HG02642 (cell line): ENCODE data around the gene FASTK.
A peak's percentile ranks its signal among the peaks of the same experiment; 100 is the strongest.

Source experiments
- ATAC-seq: cut with Tn5 transposase; IDR thresholded peaks from one replicate; pipeline ENCODE4 v1.9.1; 2021; ENCODE audit warnings: mild to moderate bottlenecking; ENCODE audit not compliant: unreplicated experiment, poor library complexity

The FASTK gene

DNA sequence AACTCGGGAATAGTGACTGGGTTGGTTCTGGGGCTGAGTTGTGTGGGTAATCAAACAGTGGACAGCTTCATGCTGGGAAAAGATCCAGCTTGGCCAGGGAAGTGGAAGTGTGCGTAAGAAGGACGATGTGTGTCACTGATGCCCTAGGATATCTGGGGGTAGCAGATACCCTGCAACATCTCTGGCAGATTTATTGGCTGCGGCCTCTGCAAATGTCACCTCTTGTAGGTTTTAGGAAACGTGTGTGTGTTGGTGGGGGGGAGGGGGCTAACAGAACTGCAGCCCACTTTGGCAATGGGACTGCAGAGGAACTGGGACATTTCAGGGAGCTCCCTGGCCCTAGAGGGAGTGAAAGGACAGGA, 4.7 kb upstream of the FASTK start:
- ATAC-seq = no peak

DNA sequence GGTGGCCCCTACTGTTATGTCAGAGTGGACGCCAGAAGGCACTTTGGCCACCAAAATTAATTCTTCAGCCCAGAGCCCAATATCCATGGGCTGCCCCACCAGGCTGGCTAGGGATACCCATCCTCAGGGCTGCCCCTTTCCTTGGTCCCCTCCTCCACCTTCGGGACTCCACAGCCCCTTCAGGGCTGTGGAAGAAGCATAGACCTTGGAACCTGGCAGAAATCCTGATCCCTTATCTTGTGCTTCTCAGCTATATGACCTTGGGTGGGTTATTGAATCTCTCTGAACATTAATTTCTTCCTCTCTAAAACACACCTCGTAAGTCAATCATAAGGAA, 3.2 kb upstream of the FASTK start:
- ATAC-seq = no peak

DNA sequence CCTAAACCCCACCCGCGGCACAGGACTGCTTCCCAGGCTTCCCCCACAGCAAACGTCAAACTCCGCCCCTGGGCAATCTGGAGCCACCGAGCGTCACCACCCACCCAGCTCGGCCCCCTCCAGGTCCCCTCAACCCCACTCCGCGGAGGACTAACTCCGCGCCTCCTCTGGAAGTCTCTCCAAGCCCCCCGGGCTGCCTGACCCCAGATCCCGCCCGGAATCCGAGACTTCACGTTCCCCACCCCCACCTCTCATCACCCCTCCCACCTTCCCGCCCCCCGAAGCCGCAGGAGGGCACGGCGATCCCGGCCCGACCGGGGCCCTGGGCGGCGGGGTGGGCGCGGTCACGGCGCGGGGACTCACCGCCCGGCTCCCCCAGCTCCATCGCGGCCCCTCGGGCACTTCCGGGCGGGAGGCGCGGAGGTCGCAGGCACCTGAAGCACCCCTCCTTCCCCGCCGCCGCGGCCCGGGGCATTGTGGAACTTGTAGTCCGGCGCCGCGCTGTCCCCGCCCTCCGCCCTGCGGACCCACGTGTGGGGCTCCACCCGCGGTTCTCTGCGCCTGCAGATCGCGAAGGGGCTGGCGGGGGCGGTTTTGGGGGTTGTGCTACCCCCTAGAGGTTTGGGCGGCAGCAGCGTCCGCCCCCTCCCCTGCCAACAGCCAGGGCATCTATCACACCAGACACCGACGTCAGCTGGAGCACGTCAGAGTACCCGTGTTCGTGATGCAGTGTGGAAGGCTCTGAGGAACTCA, 2.6 kb upstream of the FASTK start, which contains the start of gene TMUB1:
Gene TMUB1 (minus strand): TSS at position 423 of the 753 bp plus-strand sequence. CDS start 930 bp downstream, outside the sequence.
- ATAC-seq = peak; percentile 53

DNA sequence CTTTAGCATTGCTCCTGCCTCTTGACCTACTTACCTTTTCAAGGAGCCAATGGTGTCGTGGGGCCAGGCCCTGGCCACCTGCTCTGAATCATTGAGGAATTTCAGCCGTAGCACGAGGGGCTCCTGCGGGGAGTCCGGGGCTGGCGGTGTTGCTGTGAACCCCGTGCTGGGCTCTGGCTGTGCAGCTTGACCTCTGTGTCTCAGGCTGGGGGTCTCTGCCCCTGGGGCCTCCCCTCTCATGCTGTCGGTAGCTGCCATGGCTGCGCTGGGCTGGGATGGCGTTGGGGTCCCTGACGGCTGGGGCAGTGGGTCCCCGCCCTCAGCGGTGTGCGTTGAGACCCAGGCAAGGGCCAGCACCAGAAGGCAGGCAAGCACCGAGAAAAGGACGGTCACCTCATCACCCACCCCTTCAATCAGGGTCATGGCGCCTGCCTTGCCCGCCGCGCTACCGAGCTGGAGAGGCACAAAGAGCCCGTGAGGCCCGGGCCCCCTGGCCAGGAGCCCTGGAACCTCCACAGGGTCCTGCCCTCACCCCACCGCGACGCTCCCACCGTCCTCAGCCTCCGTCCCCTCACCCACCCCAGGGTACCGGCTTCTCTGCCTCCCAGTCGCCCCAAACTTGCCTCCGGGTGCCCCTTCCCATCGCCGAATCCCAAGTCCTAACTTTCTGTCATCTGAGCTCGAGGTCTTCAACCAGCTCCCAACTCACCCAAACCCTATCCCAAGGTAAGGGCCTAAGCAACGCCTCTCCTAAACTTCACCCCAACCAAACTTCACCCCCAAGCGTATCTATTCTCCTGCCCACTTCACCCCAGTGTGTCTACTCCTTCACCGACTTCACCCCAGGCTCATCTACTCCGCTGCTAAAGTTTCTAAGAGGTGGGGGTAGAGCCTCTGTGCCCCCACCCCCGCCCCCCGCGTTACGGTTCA, 1.8 kb upstream of the FASTK start:
- ATAC-seq = no peak

DNA sequence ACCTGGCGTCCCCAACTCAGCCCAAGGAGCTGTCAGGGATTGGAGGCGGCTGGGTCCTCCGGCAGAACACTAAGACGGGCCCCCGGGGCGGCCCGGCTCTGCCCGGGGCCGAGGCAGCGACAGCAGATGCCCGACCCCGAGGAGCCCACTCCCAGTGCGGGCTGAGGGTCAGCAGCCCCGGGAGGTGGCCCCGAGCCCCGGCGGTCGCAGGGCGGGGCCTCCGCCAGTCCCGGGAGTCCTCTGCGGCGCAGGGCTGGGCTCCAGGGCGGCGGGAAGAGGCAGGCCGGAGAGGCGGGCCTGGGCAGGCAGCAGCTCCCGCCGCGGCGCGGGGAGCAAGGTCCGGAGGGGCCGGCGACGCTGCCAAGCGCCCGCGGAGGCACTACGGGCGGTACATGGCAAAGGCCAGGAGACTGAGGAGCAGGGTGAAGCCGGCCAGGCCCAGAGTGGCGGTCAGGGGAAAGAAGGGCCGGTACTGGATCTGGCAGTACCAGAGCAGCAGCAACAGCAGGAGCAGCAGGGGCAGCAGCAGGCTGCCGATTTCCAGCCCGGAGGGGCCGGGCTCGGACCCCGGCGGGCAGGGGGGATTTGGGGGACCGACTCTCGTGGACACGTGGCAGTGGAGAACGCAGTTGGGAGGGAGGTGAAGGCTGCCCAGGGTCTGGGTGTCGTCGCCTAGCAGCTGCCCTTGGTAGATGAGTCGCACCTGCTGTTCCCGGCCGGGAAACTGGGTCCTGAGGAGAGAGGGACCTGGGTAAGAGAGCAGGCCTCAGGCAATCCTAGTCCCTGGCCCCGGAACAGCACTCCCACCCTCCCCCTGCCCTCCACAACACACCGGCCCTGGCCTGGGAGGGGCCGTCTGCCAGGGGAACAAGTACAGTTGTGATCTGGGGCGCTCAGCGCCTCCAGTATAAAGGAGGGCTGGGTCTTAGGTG, 827 bp upstream of the FASTK start:
- no peak for ATAC-seq

DNA sequence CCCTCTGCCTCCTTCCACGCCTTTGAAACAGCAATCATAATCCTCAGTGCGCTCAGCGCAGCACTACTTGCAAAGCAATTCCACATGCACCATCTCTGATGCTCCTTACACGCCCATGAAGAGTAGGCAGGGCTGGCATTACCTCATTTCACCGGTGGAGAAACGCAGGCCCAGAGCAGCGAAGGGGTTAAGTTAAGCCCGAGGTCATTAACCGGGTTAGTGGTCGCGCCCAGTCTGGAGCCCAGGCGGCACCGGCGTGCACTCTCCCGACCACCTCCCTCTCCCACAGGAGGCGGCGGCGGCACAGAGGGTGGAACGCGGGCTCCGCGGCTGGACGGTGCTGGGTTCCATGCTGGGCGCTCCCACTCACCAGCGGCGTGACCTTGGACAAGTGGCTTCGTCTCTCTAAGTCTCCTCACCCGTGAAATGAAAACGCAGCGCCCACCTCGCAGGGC, 515 bp downstream of the FASTK start:
- peak; percentile 1 for ATAC-seq

DNA sequence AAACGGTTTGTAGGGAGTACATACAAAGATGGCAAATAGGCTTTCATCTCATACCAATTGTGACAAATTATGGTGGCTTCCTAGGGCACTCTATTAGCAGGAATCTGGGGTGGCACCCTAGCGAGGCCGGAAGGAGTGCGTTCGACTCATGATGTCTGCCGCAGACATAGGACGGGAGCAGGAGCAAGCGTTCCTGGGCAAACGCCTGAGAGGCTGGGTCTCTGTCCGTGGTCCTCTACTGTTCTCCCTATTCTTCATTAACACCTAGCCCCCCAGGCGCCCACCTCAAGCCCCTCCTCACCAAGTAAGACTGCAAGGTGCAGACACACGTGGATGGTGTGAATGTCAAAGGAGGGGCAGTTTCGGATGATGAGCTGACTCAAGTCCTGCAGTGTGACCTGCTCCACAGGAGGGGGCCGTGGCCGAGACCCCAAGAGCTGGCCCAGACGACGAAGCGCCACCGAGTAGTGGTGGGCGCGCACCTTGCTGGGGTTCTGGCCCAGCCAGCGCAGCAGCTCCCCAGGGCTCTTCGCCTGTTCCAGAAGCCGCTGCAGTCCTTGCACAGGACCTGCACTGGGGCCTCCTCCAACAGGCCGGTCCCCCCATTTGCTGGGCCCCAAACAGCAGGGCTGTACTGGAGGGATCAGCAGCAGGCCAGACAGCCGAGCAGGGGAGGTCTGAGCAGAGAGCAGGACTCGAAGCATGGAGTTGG, 1.3 kb downstream of the FASTK start:
- no peak for ATAC-seq

DNA sequence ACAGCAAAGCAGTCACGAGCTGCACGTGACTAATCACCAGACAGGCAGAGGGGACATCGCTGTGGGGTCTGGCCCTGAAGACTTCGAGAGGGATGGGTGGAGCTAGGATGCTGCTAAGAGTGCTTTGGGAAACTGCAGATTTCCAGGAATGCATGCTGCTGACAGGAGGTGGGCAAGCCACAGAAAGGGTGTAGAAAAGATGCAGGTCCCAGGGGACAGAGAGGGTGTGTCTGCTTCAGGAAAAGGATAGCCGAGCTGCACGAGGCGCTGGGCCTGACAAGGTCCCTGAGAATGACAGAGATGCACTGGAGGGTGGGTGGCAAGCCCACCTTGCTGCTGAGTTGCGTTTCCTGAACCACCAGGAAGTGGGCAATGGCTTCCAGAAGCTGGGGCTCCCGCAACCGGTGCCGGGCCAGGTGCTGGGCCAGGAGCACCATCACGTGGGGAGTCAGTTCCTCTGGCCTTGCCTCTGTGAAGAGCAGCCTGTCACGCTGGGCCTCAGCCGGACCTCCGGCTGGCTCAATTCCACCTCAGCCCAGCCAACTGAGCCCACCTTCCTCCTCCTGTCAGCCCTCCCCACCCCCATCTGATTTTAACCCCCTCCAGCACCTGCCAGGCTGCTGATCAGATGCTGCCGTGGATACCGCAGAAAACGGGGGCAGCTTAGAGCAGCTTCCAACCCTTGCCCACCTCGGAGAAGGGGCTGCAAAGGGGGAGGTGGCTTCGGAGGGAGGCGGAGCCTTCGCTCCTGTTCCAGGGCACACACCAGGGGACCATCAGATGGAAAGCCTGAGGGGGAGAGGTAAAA, 2.2 kb downstream of the FASTK start:
- no peak for ATAC-seq

DNA sequence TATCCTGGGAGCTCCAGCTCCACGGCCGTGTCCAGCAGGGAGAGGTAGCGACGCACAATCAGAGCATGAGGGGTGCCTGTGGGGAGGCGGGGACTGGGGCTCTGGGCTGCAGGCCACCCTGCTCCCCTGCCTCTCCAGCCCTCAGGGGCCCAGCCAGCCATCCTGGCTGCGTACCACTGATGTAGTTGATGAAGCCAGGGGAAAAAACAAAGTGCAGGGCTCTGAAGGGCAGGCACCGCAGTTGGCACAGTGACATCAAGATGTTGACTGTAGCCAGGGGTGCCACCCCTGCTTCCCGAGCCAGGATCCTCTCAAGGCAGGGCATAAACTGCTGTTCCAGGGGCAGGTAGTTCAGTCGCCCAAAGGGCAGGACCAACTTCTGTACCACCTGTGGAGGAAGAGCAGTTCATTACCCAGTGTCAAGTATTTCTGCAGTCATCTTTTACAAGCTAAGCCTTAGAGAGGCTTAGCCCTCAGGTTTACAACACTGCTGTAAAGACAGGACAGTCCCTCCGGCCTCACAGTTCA, 2.8 kb downstream of the FASTK start:
- ATAC-seq = no peak

DNA sequence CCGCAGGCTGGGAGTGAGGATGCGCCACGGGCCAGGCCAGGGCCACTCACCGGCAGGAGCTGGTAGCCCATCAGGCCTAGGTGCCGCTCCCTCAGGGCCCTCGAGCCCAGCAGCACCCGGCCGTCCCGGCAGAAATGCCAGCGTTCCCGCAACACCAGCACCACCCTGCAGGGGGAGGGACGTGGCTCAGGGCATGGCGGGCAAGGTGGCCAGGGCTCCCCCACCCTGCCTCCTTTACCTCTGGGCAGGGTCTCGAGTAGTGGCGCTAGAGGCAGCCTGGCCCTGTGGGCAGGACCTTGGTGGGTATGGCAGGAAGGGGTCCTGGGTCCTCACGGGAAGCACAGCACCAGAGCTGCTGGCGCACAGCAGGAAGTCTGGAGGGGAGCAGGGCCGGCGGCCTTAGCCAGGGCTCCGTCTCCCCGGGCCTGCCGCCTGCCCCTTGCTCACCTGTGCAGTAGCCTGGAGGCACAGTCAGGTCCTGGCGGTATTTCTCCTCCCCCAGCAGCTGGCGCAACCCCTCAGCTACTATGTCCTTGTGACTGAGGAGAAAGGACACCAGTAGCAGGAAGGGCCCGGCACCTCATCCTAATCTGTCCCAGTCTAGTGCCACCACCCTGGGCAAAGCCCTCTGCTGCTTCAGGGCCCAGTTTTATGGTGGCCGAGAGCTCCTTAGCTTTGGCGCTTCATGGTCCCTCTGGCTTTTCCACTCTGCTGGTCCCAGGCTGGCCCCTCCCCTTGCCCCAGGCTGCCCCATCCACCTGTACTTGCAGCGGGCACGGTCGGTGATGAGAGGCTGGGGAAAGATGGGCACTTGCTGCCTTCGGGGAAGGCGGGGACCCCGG, 3.5 kb downstream of the FASTK start:
- ATAC-seq = no peak

DNA sequence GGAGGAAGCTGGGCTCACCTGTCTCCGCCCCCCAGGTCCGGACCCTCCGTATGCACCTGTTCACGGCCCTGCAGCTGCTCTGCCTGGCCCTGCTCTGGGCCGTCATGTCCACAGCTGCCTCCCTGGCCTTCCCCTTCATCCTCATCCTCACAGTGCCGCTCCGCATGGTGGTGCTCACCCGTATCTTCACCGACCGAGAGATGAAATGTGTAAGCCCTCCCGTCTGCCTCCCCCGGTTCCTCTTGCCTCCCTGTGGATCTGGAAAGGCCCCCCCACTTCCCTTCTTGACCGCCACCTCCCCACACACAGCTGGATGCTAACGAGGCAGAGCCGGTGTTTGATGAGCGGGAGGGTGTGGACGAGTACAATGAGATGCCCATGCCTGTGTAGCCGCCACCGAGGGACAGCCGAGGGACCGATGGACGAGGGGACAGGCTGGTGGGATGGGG, 4.6 kb downstream of the FASTK start:
- ATAC-seq = no peak

DNA sequence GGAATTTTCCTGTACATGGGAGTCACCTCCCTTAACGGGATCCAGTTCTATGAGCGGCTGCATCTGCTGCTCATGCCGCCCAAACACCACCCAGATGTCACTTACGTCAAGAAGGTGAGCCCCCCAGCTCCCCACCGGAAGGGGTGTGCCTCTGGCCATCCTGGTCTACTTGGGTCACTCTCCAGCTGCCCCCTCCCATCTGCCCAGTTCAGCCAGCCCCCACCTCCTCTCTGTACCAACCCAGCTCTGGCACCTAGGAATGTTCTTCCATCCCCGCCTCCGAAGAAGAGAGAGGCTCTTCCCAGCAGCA, 5.0 kb downstream of the FASTK start:
- no peak for ATAC-seq

DNA sequence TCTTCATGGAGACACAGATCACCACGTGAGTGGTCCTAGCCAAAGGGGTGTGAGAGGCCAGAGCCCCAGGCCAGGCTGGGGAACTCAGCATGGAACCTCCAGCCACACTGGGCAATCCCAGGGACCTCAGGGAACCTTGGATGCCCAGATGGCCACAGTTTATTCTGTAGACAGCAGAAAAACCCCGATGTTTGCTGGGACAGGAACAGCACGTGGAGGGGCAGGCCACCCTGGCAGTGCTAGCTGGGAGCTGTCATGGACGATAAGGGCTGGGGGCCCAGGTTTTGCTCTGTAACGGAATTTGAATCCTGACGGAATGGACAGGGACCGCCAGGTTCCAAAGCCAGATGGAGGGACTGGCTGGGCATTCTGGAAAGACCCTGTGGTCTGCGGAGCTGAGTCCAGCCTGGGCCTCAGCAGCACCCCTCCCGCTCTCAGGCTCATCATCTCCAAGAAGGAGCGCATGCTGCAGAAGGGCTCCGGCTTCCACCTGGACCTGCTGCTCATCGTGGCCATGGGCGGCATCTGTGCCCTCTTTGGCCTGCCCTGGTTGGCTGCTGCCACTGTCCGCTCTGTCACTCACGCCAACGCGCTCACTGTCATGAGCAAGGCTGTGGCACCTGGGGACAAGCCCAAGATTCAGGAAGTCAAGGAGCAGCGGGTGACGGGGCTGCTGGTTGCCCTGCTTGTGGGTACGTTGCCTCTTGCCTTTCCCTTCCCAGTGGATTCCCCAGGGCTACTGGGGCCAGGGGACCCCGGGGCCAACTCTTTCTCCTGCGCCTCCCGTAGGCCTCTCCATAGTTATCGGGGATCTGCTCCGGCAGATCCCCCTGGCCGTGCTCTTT, 5.6 kb downstream of the FASTK start:
- no peak for ATAC-seq

DNA sequence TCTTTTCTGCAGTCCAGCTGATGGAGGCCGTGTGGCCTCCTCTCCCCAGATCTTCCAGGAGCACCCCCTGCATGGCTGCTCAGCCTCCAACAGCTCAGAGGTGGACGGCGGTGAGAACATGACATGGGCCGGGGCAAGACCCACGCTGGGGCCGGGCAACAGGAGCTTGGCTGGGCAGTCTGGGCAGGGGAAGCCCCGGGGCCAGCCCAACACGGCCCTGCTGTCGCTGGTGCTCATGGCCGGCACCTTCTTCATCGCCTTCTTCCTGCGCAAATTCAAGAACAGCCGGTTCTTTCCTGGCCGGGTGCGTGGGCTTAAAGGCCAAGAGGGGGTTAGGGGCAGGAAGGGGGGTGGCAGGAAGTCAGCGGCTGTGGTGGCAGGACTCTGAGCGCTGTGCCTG, 6.6 kb downstream of the FASTK start:
- no peak for ATAC-seq

DNA sequence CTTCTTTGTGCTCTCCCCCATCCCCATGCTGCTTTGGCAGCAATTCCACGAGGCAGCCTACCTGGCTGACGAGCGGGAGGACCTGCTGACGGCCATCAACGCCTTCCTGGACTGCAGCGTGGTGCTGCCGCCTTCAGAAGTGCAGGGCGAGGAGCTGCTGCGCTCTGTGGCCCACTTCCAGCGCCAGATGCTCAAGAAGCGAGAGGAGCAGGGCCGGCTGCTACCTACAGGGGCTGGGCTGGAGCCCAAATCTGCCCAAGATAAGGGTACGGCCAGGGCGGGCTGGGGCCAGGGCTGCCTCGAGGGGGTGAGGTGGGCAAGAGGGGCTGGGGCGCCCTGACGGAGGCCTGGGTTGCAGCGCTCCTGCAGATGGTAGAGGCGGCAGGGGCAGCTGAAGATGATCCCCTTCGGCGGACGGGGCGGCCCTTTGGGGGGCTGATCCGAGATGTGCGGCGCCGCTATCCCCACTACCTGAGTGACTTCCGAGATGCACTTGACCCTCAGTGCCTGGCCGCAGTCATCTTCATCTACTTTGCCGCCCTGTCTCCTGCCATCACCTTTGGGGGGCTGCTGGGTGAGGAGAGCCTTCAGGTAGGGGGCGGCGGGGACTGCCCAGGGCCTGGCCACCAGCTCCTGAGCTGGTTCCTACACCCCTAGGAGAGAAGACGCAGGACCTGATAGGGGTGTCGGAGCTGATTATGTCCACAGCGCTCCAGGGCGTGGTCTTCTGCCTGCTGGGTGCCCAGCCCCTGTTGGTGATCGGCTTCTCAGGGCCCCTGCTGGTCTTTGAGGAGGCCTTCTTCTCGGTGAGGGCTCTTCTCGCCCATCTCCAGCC, 9.4 kb downstream of the FASTK start:
- no peak for ATAC-seq

DNA sequence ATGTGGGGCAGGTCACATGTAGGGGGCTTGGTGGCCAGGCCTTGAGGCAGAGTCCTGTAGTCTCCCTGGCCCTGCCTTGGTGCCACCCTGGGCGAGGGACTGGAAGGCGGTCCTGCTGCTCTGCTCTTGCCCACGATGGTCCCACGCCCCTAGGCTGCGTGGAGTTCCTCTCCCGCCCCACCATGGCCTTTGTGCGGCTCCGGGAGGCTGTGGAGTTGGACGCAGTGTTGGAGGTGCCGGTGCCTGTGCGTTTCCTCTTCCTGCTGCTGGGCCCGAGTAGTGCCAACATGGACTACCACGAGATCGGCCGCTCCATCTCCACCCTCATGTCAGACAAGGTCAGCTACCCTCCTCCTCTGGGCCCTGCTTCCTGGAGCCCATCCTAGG, 10.0 kb downstream of the FASTK start:
- no peak for ATAC-seq
